ENCODE results near the gene PACS2.
"Not testable (repeated sequence)": the region's sequence is repeated elsewhere in the genome, so short reads cannot be mapped to it uniquely, and the experiment has no call there.

GRCh38 chr14:105301915-105302249 is 12.7 kb upstream of the PACS2 start:
- TF ChIP-seq CTCF (conservative IDR thresholded peaks at IDR 0.05; ENCODE audit: low read length); EZH2phosphoT487 (IDR thresholded peaks at IDR 0.05; ENCODE audit: borderline replicate concordance): not testable (repeated sequence)
